Esophagus squamous epithelium (tissue), 5 donors: ENCODE results near the gene HNMT. TPM values are rescaled to one million over a fixed set of nuclear protein-coding genes. Genes with fewer than 3 reads are reported as not detected.

Source experiments
- DNase-seq: peaks from one replicate; lab custom pipeline; 2025; lab: John Stamatoyannopoulos, UW
- H3K27ac ChIP-seq, 4 donors: fragments of 200-600 bp; sonication (generic); one replicate each; pipeline ENCODE4 v1.5.1; 2016 to 2019; ENCODE audit warnings: mild to moderate bottlenecking in 1 of 4
- H3K27me3 ChIP-seq, 4 donors: fragments of 200-600 bp; sonication (generic); 1 replicate in 3 of 4; 2 replicates in 1 of 4; pipeline versions ENCODE4 v1.5.1 to v1.6.0; 2017 to 2021; ENCODE audit warnings: antibody characterized with exemption in 1 of 4
- H3K36me3 ChIP-seq, 3 donors: fragments of 200-600 bp; sonication (generic); one replicate each; pipeline ENCODE4 v1.5.1; 2016 to 2019
- H3K4me1 ChIP-seq, 3 donors: fragments of 200-600 bp; sonication (generic); one replicate each; pipeline ENCODE4 v1.5.1; 2017 to 2019
- H3K4me3 ChIP-seq, 4 donors: fragments of 200-600 bp; sonication (generic); 1 replicate in 3 of 4; 2 replicates in 1 of 4; pipeline ENCODE4 v1.5.1; 2016 to 2019; ENCODE audit warnings: mild to moderate bottlenecking in 2 of 4, moderate library complexity in 1 of 4
- H3K9me3 ChIP-seq, 3 donors: fragments of 200-600 bp; sonication (generic); one replicate each; pipeline ENCODE4 v1.5.1; 2016 to 2019
- CTCF ChIP-seq, 6 experiments: fragments of 450-650 bp in 4 of 6; fragments of 200-600 bp in 2 of 6; sonication (generic) in 2 of 6; IDR thresholded peaks; one replicate each; pipeline ENCODE4 v1.5.1; 2016 to 2019; ENCODE audit warnings: antibody characterized with exemption in 6 of 6, mild to moderate bottlenecking in 4 of 6, moderate library complexity in 4 of 6
- POLR2A ChIP-seq, 4 donors: fragments of 450-650 bp; IDR thresholded peaks; one replicate each; pipeline ENCODE4 v1.6.1; 2017; ENCODE audit warnings: antibody characterized with exemption in 4 of 4, mild to moderate bottlenecking in 4 of 4, moderate library complexity in 3 of 4
- whole genome bisulfite sequencing, 2 donors: methylation state at CpG; one replicate each; pipeline ENCODE4 v1.1.5; 2018; 5-methylcytosine and 5-hydroxymethylcytosine counted together
- intact Hi-C: fragments of 100-400 bp; cut with DNase I; formaldehyde crosslinking; loops from one replicate; pipeline ENCODE4 v1.15.0; 2022
- total RNA-seq, 4 donors: library from RNA; depleted of rRNA; stranded (reverse); fragments of >200 nt; gene quantifications; one replicate each; pipeline ENCODE4 v1.1.0, GENCODE V29; 2016
- donor health status: DM: yes; HTN: yes; CAD: no.

Gene HNMT
- total RNA-seq, 4 donors from 2014 or later = 5.9 to 41.6 (median 8.2) TPM

GRCh38 chr2:137945229-137945628, 19.0 kb upstream of the HNMT start:
- Histone ChIP-seq H3K27me3 (no peaks in the 10 kb centered on the region), H3K36me3 (no peaks in the 10 kb centered on the region), H3K9me3 (no peaks in the 10 kb centered on the region), H3K4me3 (no peak overlapping the region), H3K4me1 (no peaks in the 10 kb centered on the region), H3K27ac (no peak overlapping the region)
- no peak for DNase-seq
- TF ChIP-seq POLR2A (IDR thresholded peaks at IDR 0.05) (no peak), CTCF (IDR thresholded peaks at IDR 0.05) (no peak)
- WGBS, 2 donors = 73 to 100% methylated on average over 2 of the region's 2 CpGs
- intact Hi-C loops = no loop called here

GRCh38 chr2:137946227-137946626, 18.0 kb upstream of the HNMT start:
- Histone ChIP-seq H3K4me3 (no peak overlapping the region), H3K27ac (no peak overlapping the region), H3K27me3 (no peaks in the 10 kb centered on the region), H3K4me1 (no peaks in the 10 kb centered on the region), H3K9me3 (no peaks in the 10 kb centered on the region), H3K36me3 (no peaks in the 10 kb centered on the region)
- TF ChIP-seq POLR2A (IDR thresholded peaks at IDR 0.05) = no peak
- TF ChIP-seq CTCF (IDR thresholded peaks at IDR 0.05) = no peak
- DNase-seq = no peak
- intact Hi-C loops = no loop called here

- Histone ChIP-seq H3K4me1 (no peaks in the 10 kb centered on the region), H3K27me3 (no peaks in the 10 kb centered on the region), H3K4me3 (no peak overlapping the region), H3K9me3 (no peaks in the 10 kb centered on the region), H3K27ac (no peak overlapping the region), H3K36me3 (no peaks in the 10 kb centered on the region)
- DNase-seq = no peak
- intact Hi-C loops = no loop called here
- WGBS, 2 donors = 90 to 92% methylated on average over 3 of the region's 3 CpGs
- TF ChIP-seq CTCF (IDR thresholded peaks at IDR 0.05) (no peak), POLR2A (IDR thresholded peaks at IDR 0.05) (no peak)
Measured at GRCh38 chr2:137947032-137947727, 17.1 kb upstream of the HNMT start.

GRCh38 chr2:137947728-137948336, 16.4 kb upstream of the HNMT start:
- intact Hi-C loops = no loop called here
- Histone ChIP-seq H3K4me1 (no peaks in the 10 kb centered on the region), H3K4me3 (no peak overlapping the region), H3K36me3 (no peaks in the 10 kb centered on the region), H3K9me3 (no peaks in the 10 kb centered on the region), H3K27ac (no peak overlapping the region), H3K27me3 (no peaks in the 10 kb centered on the region)
- 27 to 48% methylated on average over 4 of the region's 4 CpGs for WGBS, 2 donors
- no peak for DNase-seq
- TF ChIP-seq CTCF (IDR thresholded peaks at IDR 0.05) (peak; percentile 14 to 76 (median 64)), POLR2A (IDR thresholded peaks at IDR 0.05) (no peak)

- Histone ChIP-seq H3K36me3 (no peaks in the 10 kb centered on the region), H3K9me3 (no peaks in the 10 kb centered on the region), H3K4me1 (no peaks in the 10 kb centered on the region), H3K27ac (no peak overlapping the region), H3K27me3 (no peaks in the 10 kb centered on the region), H3K4me3 (no peak overlapping the region)
- DNase-seq = no peak
- TF ChIP-seq CTCF (IDR thresholded peaks at IDR 0.05) (no peak), POLR2A (IDR thresholded peaks at IDR 0.05) (no peak)
- intact Hi-C loops = no loop called here
- WGBS, 2 donors = 75 to 91% methylated on average over 6 of the region's 7 CpGs
Measured at GRCh38 chr2:137948894-137949293, 15.4 kb upstream of the HNMT start.
